Hematopoietic multipotent progenitor cell treated with erythropoietin and hydrocortisone succinate and interleukin-3 and kit ligand, for 6 days (in vitro differentiated cells): Measurements from ENCODE around the gene PVALB.

ENCODE experiments used
- DNase-seq: peaks from one replicate; pipeline ENCODE4 v3.0.0-alpha.2; 2015

The PVALB gene

DNA sequence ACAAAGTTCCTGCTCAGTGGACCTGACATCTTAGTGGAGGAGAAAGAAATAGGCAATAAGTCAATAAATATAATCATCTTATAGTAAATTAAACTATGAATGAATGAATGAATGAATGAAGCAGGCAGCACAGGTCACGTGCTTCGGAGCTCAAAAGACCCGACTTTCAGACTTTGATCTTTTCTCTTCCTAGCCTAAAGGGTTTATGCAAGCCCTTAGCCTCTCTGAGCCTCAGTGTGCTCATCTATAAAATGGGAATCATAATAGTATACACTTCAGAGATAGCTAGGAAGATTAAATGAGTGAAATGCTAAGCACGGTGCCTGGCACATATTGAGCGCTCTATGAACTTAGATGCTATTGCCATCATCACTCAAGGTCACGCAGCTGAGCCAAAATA, 7.5 kb downstream of the PVALB start:
- no peak for DNase-seq

DNA sequence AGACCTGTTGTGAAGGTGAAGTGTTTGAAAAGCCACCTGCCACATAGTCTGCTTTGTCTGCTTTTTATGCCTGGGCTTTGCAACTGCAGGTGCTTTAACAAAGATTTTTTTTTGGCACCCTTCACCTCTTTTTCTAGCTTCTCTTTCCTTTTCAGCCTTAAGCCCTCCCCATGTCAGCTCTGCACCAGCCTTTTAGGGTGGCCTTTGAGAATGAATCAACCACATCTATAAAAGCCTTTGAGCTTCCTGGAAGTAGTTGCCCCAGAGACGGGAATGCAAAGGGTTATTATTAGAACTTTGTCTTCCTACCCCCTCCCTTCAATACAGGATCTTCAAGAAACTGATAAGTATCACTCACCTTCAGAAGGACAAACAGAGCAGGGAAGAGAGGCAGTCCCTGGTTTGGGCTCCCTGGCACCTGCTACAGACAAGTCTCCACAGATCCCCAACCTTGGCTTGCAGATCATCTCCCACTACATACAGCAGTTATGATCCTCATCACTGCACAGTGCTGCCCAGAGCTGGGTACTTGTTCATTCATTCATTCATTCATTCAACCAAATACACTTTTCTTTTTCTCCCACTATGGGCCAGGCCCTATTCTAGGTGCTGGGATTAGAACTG, 8.0 kb downstream of the PVALB start:
- no peak for DNase-seq

DNA sequence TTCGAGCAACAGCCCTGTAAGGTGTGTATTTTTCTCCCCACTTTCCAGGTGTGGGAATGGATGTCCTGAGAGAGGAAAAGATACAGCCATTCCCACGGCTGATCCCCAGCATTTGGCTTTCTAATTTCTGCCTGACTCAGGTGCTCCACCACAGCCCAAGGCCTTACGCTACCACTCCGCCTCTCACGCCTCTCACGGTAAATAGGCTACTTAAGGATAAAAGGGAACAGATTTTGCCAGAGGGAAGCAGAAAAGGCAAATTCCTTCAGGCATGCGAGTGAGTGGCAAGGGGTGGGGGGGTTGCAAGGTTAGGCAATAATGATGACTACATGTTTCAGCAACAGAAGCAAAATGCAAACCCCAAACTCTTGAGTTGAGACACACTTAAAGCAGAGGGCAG, 9.2 kb downstream of the PVALB start:
- no peak for DNase-seq

DNA sequence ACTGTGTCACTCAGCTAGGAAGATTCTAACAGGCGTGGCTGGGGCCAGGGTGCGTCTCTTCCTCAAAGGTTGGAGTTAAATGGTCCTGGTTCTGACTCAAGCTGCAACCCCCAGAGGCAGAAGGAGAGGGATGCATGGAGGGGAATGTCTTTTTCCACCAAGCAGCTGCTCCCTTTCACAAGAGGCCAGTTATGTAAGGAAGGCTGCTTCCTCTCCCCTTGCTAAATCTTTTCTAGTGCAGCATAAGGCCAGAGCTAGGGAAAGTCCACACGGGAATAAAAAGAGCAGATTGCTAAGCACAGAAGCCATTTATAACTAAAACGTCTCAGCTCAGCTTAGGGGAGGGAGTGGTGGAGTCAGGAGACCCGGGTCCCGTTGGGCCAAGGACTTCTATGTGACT, 10.0 kb downstream of the PVALB start:
- DNase-seq = no peak

DNA sequence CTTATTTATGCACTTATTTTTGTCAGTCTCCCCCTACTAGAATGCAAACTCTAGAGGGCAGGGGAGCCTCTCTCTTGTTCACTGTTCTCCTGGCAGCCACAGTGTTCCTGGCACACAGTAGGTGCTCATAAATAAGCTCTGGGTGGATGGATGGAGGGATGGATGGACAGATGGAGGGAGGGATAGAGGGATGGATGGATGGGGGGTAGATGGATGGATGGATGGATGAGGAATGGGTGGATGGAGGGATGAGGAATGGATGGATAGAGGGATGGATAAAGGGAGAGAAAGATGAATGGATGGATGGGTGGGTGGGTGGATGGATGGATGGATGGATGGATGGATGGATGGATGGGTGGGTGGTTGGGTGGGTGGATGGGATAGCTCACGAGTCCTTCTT, 13.5 kb downstream of the PVALB start:
- DNase-seq = no peak

DNA sequence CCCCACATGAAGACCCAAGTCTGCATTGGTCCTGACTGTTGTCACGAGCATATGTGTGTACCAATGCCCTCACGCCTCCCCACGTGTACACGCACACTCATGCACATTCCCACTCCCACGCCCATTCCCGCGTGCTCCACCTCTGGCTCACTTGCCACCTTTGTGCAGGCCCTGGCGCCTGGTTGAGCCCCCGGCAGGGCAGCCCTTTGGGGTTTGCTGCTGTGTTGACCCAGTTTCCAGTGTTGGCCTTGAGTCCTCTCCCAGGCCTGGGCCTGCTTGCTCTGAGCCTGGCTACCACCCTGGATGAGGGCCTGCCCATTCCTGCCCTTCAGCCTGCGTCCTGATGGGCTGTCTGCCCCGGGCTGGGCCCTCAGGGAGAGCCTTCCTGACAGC, 18.2 kb downstream of the PVALB start:
- no peak for DNase-seq

DNA sequence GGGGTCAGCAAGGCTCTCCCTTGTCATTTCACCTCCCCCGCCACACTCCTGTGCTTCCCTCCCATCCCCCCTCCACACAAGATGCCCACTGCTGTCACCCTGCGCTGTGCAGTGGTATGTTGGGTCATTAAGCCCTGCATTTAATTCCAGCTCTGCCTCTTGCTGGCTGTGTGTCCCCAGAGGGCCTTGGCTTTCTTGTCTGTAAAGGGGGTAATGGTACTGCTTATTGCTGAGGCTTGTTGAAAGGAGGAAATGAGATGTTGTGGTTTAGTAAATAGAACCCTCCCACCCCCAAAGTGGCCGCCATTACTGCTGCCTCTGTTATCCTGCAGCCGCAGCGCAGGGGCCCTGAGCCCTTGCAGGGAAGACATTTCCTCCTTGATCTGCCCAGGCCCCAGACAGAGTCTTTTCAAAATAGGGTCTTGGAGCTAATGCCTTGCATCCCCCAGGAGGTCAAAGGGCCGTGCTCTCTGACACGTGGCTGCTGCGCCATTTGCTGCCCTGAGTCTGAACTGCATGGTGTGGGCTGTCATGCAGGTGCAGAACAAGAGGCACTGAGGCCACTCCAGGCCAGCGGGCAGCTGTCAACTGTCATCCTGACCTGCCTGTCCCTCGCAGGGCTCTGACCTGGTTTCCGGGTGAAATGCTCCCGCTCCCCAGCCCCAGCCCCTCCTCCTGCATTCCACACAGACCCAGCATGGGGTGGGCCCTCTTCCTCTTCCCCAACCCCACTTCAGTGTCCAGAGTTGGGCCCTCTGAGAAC, 18.7 kb downstream of the PVALB start:
- no peak for DNase-seq

DNA sequence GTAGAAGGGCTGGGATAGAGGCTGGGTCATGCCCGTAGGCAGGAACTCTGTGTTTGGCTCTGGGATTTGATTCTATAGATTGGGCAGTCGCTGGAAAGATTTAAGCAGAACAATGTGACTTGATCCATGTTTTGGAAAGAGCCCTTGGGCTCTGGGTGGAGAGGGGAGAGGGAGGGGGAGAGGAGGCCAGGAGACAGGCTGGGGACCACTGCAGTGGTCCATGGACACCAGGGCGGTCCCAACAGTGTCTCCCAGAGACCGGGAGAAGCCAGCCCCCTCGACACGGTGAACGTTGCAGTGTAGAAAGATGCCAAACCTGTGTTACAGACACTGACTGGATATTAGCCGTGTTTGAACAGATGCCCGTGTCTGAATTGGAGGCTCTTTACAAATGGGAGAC, 19.5 kb downstream of the PVALB start:
- DNase-seq = no peak

DNA sequence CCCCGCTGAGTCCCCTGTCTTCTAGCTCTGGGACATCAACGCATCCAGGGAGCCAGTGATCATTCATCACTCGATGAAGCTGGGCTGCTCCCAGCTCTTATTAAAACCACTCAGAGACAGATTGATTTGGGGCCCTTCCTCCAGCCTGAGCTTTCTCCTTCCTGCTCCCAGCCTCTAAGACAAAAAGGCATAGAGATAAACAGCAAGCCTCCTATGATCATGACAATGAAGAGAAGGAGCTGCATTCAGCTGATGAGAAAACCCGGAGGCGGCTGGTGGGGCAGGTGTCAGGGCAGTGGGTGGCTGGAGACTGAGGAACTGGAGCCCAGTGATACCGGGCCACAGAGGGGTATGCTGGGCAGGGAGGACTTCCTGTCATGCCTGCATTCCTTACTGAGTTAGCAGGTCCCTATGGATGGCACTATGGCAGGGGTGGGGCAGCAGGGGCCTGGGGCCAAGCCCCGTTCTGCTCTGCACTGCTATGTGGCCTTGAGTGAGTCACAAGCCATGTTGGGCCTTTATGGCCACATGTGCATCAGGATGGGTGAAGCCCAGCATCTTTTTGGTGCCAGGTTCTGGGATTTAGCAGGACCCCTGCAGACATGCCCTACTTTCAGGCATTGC, 20.2 kb downstream of the PVALB start:
- DNase-seq = no peak

DNA sequence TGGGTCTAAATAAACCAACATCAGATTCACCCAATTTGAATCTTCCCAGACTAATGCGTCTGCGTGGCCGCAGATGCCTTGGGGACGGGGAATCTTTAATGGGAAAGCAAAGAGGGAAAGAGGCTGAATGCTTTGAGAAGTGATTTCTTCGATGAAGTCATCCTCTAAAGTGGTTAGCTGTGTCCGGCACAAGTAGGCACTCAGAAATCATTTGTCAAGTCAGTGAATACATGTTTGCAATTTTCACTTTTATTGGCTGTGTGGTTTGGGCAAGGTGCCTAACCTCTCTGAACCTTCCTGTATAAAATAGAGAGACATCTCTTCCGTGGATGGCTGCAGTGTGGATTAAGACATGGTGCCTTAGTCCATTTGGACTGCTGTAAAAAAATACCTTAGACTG, 21.2 kb downstream of the PVALB start:
- DNase-seq = no peak

DNA sequence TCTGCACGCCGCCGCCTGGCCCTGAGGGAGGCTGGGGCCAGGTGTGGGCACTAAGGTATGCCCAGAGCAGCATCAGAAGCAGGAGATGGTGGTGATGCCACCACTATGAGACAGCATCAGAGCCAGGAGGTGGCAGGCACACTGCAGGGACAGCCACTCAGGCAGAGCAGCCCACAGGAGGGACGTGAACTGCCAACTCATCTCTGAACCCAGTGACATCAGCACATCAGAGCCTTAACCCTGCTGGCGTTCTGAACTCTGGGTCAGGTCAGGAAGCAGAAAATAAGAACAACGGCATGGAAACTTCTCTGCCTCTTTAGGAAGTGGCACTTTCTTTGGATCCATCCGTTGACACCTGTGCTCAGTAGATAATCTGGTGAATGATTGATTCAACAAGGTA, 26.2 kb downstream of the PVALB start:
- peak; percentile 30 for DNase-seq

DNA sequence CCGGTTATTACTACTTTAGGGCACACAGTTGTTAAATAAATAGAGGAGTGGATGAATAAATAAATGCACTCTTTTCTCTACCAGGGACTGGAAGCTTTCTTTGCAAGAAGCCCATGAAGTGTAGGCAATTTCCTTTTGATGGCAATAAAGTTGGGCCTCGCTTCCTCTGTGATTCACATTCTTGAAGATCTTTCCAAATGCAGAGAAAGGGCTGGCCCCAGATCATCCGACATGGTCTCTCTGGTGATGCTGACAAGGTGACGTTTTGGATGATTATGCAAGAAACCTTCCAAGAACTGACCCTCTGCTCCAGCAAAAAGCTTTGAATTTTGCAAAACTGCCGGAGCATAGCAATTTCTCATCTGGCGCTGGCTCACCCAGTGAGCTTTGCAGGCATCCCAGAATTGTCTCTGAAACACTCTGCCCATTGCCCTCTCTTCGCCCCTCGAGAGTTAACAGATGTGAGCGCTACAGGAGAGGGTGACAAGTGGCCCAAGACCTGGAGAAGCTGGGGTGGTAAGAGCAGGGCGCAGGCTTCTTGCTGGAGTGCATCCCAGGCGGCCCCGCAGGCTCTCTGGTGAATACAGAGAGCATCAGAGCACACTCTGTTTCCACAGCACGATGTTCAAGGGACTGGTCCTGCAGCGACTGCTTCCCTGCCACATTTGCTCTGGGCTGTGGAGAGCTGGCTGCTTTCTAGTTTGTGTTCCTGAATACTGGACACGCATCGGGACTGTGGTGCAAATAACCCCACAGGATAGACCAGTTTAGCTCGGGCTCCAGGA, 29.4 kb downstream of the PVALB start:
- no peak for DNase-seq

DNA sequence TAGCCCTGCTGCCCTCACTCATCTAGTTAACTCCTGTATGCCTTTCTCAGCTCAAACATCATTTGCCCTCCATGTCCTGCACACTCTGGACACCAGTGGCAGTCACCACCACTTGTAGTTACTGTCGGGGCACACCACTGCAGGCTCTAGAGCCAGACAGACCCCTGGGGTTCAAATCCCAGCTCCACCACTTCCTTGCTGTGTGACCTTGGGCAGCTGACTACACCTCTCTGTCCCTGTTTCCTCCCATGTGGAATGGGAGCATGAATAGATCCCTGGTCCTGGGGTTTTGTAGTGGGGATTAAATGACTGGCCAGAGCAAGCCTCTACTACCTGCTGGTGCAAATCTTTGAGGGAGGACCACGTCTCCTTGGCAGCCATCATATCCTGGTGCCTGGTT, 33.1 kb downstream of the PVALB start:
- DNase-seq = no peak

DNA sequence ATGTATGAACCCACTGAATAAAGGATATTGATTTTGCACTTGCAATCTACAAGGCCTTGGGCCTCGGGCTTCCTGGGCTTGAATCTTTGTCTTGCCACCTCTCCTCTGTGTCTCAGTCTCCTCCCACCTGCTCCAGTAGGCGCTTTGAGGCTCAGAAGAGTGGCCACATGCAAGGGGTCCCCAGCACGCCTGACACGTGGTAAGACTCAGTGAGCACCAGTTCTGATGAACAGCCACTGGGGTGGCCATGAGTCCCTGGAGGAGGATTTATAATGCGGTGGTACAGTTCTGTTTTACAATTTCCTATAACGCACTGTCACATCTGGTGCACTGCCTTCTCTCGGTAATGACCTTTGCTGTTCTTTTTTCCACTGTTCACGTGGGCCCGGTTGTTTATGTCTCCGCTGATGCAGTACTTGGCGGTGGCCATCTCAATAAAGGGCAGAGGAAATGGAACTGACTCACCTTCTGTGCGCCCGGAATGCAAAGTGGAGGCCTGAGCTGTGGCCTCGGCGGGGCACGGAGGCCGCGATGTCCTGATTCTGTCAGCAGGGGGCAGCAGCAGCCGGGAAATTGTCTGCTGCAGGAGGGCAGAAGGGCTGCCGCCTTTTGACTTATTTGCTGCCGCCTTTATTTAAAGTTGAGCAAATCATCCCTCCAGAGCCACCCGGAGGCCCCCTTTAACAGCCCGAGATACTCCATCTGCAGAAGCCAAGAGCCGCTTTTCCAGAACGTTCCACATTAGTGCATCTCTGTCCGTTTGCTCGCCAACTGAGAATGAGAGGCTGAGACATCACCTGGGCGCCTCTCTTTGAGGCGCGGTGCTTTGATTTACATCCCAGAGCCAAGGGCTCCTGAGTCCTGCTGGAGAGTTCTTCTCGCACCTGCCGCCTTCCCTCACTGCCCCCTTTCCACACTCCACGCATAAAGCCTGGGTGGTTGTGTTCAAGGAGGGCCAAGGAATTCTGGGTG, 34.9 kb downstream of the PVALB start:
- DNase-seq = peak; percentile 83

DNA sequence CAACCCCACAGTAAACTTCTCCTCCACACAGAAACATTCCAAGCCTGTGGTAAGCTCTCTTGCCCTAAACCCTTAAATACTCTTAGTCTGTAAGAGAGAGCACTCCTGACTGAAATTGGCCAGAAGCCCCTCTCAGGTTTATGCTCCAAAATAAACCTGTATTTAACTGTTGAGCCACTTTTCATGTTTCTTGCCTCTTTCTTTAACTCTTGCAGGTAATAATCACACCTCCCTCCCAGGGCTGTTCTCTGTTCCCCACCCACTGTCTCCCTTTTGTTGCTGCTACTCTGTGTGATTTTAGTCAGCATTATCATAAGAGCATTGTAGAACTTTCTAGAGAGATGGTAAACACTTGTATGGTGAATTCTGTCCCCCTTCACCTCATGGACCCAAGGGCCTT, 38.8 kb downstream of the PVALB start:
- no peak for DNase-seq

DNA sequence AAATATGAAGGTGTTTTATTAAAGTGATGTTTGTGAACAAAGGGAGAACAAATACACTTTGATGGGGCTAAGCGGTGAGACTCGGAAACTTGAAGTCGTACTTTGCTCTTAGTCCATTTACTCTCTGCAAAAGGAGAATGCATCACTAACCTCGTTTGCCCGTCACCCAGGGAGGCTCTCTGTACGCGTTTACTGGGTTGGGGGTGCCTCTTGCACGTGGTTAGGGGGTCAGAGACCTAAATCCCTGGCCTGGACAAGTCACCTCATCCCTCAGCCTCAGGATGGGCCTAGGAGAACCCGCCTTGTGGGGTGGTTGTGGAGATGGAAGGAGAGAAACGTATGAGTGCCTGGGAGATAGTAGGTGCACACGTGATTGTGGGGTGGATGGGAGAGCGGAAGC, 40.1 kb downstream of the PVALB start:
- DNase-seq = peak; percentile 26

DNA sequence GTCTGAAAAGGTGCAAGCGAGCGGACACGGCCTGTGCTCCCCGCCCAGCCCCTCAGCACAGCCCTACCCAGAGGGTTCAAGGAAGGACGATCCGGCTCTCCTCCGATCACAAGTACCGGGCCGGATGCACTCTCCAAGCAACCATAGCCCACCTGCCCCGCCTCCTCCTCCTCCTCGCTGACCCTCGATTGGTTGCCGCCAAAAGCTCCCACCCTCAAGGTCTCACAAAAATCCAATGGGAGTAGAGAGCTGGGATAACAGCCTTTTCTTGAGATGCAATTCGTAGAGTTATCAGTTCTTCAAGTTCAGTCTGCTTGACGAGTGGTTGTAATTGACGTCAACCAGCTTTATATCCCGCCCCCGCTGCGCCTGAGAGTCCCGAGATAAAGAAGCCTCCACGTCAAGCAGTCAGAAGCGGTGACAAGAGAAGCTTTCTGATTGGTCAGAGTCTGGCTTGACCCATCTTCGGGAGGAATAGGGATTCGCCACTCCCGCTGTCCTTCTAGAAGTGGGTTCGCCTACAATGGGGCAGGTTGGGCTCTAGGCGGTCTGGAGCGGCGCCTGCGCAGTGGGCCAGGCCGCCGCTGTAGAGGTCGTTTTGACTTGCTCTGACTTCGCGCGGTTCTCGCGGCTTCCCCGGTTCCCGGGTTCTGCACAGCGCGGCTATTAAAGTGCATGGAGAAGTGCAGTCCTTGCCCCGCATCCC, 40.7 kb downstream of the PVALB start, which contains the start of gene IFT27:
Gene IFT27 (minus strand): TSS at position 156 of the 706 bp plus-strand sequence. CDS start 412 bp downstream, outside the sequence.
- DNase-seq = peak; percentile 100

DNA sequence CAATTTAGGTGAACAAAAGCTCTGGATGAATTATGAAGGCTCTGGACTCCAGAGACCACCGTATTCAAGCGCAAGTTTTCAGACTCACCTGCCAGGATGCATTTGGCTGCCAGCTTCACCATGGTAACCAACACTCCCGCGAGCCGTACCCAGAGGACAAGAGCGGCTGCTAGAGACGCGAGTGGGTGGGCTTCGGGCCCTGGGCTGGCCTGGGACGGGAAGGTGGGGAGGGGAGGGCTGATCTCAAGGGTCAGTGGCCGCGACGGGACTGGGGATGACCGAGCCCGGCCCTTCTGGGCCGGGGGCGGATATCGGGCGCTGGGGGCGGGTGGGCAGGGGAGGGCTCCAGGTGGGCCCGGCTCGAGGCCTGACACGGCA, 41.3 kb downstream of the PVALB start:
- peak; percentile 27 for DNase-seq

DNA sequence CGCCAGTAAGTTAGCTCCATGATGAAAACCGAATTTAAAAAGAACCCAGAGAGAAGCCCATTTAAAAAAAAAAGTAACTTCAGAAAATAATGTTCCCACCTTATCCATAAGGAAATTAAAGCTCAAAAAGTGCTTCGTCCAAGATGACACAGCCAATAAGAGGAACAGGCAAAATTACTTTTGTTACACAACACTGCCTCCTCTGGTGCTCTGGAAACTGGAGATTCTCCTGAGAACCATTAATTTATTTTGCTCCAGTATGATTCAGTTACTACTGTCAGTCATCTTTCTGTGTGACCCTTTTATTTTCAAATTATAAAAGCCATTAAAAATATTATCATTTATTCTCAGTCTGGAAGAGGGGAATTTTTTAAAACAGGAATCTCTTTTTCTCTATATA, 42.9 kb downstream of the PVALB start:
- peak; percentile 80 for DNase-seq

DNA sequence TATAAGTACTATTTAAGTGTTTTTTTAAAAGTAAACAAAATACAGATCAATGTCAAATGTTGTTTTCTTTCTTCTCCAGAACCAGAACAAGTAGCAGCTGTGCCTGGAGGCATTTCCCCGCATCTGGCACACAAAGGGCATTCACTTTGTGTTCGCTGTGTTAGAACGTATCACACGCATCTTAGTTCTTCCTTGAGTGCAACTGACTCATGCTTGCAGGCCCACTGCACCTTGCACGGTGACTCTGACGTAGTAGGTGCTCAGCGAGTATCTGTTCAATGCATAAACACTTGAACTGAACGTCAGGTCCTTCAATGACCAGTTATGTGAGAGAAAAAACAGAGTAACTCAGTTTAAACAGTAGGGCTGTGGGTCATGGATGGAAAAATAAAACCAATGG, 44.4 kb downstream of the PVALB start:
- DNase-seq = no peak

DNA sequence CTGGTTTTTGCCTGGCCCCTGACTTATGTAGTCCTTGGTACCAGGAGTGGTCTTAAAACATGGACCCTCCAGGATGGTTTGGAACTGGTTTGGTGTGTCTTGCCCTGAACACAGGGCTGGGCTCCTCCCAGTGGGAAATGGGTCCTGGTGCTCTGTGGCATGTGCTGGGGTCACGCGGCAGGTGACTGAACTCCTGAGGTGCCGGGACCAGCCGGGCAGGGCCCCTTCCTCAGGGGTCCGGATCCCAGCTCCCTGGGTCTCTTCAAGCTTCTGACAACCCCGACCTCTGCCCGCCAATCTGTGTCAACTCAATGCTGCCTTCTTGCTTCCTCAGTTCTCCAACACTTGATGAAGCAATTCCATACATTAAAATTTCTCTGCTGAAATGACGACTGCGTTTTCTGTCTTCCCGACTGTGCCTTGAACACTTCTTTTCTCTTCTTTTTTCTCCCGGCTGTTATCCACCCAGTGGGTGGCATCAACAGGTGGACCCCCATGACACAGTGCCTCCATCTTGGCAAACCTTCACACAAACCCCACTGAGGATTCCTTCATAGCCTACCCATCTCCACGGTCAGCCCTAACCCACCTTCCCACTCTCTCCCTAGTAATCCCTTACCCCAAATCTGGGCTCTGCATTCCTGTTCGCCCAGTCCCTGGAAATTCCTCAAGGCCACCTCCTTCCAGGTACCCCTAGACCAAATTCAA, 45.3 kb downstream of the PVALB start:
- DNase-seq = no peak
